ENCODE measurements around the gene TDRD9. TPM values are rescaled to one million over a fixed set of nuclear protein-coding genes. Genes with fewer than 3 reads are reported as not detected.

Gene TDRD9
- total RNA-seq, 1 donor from 2014 or later: not detected

DNA sequence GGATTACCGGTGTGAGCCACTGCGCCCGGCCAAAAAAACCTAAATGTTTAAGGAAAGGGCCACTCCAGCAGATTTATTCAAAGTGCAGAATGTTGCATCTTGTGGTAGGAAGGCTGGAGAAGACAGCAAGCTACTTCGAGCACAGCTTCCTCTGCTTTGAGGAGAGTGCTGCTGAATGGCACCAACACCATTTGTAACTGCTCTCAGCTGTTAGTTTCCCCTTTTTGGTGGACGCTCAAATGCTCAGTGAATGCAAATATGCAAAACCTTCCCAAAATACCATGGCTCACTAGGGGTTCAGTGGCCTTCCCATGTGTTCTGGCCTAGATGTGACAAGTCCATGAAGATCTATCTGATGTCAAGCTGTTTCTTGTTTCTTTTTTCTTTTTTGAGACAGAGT lies 2.9 kb upstream of the TDRD9 start:
- no peaks in the 10 kb centered on the region for H3K9me3 Mint-ChIP-seq (ENCODE audit: unreplicated experiment)
- no peaks in the 10 kb centered on the region for H3K4me1 Mint-ChIP-seq (ENCODE audit: low read depth, unreplicated experiment)
- TF ChIP-seq, protein P1, sequence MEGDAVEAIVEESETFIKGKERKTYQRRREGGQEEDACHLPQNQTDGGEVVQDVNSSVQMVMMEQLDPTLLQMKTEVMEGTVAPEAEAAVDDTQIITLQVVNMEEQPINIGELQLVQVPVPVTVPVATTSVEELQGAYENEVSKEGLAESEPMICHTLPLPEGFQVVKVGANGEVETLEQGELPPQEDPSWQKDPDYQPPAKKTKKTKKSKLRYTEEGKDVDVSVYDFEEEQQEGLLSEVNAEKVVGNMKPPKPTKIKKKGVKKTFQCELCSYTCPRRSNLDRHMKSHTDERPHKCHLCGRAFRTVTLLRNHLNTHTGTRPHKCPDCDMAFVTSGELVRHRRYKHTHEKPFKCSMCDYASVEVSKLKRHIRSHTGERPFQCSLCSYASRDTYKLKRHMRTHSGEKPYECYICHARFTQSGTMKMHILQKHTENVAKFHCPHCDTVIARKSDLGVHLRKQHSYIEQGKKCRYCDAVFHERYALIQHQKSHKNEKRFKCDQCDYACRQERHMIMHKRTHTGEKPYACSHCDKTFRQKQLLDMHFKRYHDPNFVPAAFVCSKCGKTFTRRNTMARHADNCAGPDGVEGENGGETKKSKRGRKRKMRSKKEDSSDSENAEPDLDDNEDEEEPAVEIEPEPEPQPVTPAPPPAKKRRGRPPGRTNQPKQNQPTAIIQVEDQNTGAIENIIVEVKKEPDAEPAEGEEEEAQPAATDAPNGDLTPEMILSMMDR (IDR thresholded peaks at IDR 0.05; ENCODE audit: insufficient read depth, low read depth, low read length): no peak
- no peak for TF ChIP-seq EZH2 (IDR thresholded peaks at IDR 0.05; ENCODE audit: insufficient read depth, low read length)
- H3K27ac Mint-ChIP-seq (ENCODE audit: unreplicated experiment): no peak overlapping the region
- no peaks in the 10 kb centered on the region for H3K36me3 ChIP-seq (ENCODE audit: insufficient read depth, low read length)
- peaks cover 2% of the 10 kb centered on the region for H3K36me3 Mint-ChIP-seq (ENCODE audit: low read depth, unreplicated experiment)
- no peak overlapping the region for H3K9ac ChIP-seq (ENCODE audit: low read length)
- H3K79me2 ChIP-seq (ENCODE audit: insufficient read depth, low read length): peaks cover 11% of the 10 kb centered on the region
- no peak for DNase-seq (ENCODE audit: low read depth)
- H3K4me3 ChIP-seq (ENCODE audit: insufficient read depth, low read depth, low read length): no peak overlapping the region
- no peaks in the 10 kb centered on the region for H3K9me3 ChIP-seq (ENCODE audit: insufficient read depth, low read depth, low read length)
- no peak overlapping the region for H3K4me2 ChIP-seq (ENCODE audit: low read length)
- H2AFZ ChIP-seq (ENCODE audit: low read depth, low read length): no peak overlapping the region
- no peaks in the 10 kb centered on the region for H3K27me3 ChIP-seq (ENCODE audit: insufficient read depth, low read length)
- no peak overlapping the region for H3K4me3 Mint-ChIP-seq (ENCODE audit: unreplicated experiment)
- no peaks in the 10 kb centered on the region for H3K4me1 ChIP-seq (ENCODE audit: insufficient read depth, low read length)
- H4K20me1 ChIP-seq (ENCODE audit: insufficient read depth, low read length): peaks cover 6% of the 10 kb centered on the region
- H3K27me3 Mint-ChIP-seq (ENCODE audit: low read depth, unreplicated experiment): peaks cover 1% of the 10 kb centered on the region
- no peak for FAIRE-seq
- no peak overlapping the region for H3K27ac ChIP-seq (ENCODE audit: low read depth, low read length)

DNA sequence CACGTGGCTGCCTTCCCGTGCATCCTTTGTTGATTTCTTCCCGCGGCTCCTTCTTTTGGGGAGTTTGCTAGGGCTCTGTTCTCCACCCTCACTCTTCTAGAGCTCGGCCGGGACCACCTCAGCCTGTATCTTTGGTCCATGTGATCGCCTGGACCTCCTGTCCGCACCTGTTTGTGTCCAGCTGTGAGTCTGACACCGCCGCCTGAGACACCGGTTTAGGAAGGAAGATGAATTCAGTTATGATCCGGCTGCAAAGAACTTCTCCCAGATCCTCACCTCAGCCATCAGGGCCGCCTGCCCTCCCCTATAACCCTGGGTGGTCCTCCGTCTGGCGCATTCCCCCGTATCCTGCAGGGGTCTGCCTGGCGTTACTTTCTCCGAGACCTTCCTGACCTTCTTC lies 690 bp upstream of the TDRD9 start:
- DNase-seq (ENCODE audit: low read depth) (no peak), FAIRE-seq (no peak)
- no peak overlapping the region for H3K4me3 ChIP-seq (ENCODE audit: insufficient read depth, low read depth, low read length)
- H3K27me3 ChIP-seq (ENCODE audit: insufficient read depth, low read length): peaks cover 4% of the 10 kb centered on the region
- H3K9me3 Mint-ChIP-seq (ENCODE audit: unreplicated experiment): no peaks in the 10 kb centered on the region
- H3K27ac ChIP-seq (ENCODE audit: low read depth, low read length): no peak overlapping the region
- no peak for TF ChIP-seq EZH2 (IDR thresholded peaks at IDR 0.05; ENCODE audit: insufficient read depth, low read length)
- TF ChIP-seq, protein P1 (IDR thresholded peaks at IDR 0.05; ENCODE audit: insufficient read depth, low read depth, low read length): no peak
- no peaks in the 10 kb centered on the region for H3K9me3 ChIP-seq (ENCODE audit: insufficient read depth, low read depth, low read length)
- no peaks in the 10 kb centered on the region for H3K79me2 ChIP-seq (ENCODE audit: insufficient read depth, low read length)
- H3K4me1 ChIP-seq (ENCODE audit: insufficient read depth, low read length): no peaks in the 10 kb centered on the region
- H3K4me2 ChIP-seq (ENCODE audit: low read length): no peak overlapping the region
- no peaks in the 10 kb centered on the region for H4K20me1 ChIP-seq (ENCODE audit: insufficient read depth, low read length)
- H3K27ac Mint-ChIP-seq (ENCODE audit: unreplicated experiment): no peak overlapping the region
- no peak overlapping the region for H3K4me3 Mint-ChIP-seq (ENCODE audit: unreplicated experiment)
- H3K4me1 Mint-ChIP-seq (ENCODE audit: low read depth, unreplicated experiment): no peaks in the 10 kb centered on the region
- no peaks in the 10 kb centered on the region for H3K36me3 Mint-ChIP-seq (ENCODE audit: low read depth, unreplicated experiment)
- no peaks in the 10 kb centered on the region for H3K36me3 ChIP-seq (ENCODE audit: insufficient read depth, low read length)
- no peak overlapping the region for H3K9ac ChIP-seq (ENCODE audit: low read length)
- H2AFZ ChIP-seq (ENCODE audit: low read depth, low read length): no peak overlapping the region
- H3K27me3 Mint-ChIP-seq (ENCODE audit: low read depth, unreplicated experiment): peaks cover 1% of the 10 kb centered on the region

DNA sequence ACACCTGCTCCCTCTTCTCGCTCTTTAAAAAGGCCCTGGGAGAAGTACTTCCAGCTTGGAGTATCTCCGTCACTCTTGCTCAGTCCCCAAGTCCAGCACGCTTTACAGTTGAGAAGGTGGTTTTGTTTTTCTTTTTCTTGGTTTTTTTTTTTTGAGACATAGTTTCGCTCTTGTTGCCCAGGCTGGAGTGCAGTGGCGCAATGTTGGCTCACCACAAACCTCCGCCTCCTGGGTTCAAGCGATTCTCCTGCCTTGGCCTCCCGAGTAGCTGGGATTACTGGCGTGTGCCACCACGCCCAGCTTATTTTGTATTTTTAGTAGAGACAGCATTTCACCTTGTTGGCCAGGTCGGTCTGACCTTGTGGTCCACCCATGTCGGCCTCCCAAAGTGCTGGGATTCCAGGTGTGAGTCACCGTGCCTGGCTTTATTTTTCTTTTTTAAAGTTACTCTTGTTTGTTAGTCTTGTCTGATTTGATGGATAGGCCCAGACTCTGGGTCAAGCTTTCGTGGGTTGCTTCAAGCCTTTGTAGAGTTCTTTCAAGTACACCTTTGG lies 1.9 kb downstream of the TDRD9 start:
- H3K4me3 Mint-ChIP-seq (ENCODE audit: unreplicated experiment): no peak overlapping the region
- Histone ChIP-seq H3K9ac (ENCODE audit: low read length) (no peak overlapping the region), H3K79me2 (ENCODE audit: insufficient read depth, low read length) (no peaks in the 10 kb centered on the region), H2AFZ (ENCODE audit: low read depth, low read length) (no peak overlapping the region), H3K4me1 (ENCODE audit: insufficient read depth, low read length) (no peaks in the 10 kb centered on the region), H3K4me3 (ENCODE audit: insufficient read depth, low read depth, low read length) (no peak overlapping the region), H4K20me1 (ENCODE audit: insufficient read depth, low read length) (no peaks in the 10 kb centered on the region), H3K27me3 (ENCODE audit: insufficient read depth, low read length) (peaks cover 7% of the 10 kb centered on the region), H3K27ac (ENCODE audit: low read depth, low read length) (no peak overlapping the region), H3K36me3 (ENCODE audit: insufficient read depth, low read length) (no peaks in the 10 kb centered on the region), H3K9me3 (ENCODE audit: insufficient read depth, low read depth, low read length) (no peaks in the 10 kb centered on the region), H3K4me2 (ENCODE audit: low read length) (no peak overlapping the region)
- no peaks in the 10 kb centered on the region for H3K9me3 Mint-ChIP-seq (ENCODE audit: unreplicated experiment)
- peaks cover 1% of the 10 kb centered on the region for H3K27me3 Mint-ChIP-seq (ENCODE audit: low read depth, unreplicated experiment)
- H3K36me3 Mint-ChIP-seq (ENCODE audit: low read depth, unreplicated experiment): no peaks in the 10 kb centered on the region
- TF ChIP-seq, protein P1 (IDR thresholded peaks at IDR 0.05; ENCODE audit: insufficient read depth, low read depth, low read length): no peak
- FAIRE-seq: no peak
- H3K4me1 Mint-ChIP-seq (ENCODE audit: low read depth, unreplicated experiment): no peaks in the 10 kb centered on the region
- DNase-seq (ENCODE audit: low read depth): no peak
- no peak overlapping the region for H3K27ac Mint-ChIP-seq (ENCODE audit: unreplicated experiment)
